ENCODE results near the gene CCN5.

The CCN5 gene

DNA sequence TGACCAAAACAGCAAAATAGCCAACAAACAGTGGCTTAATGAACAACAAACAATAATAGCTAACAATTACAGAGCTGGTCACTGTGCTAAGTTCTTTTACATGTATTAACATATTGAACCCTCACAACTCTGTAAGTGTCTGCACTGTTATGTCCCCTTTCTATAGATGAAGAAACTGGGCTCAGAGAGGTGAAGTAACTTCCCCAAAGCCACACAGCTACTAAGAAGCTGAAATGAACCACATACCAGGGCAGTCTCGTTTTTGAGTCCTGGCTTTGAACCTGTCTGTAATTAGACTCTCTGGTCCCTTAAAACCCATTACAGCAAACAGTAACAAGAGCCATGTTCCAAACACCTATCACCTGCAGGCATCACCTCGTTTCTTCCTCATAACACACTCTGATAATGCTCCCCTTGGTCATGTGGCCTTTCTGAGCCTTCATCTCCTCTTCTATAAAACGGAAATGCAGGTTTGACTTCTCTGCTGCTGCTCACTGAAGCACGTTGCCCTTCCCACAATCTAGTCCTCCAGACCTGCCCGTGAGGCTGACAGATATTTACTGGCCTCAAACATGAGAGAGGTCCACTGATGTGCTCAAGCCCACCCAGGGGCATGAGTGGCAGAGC, 53.8 kb downstream of the CCN5 start:
- Histone ChIP-seq H3K4me3 (ENCODE audit: low read length) (no peak overlapping the region), H3K36me3 (ENCODE audit: insufficient read depth, low read length) (no peaks in the 10 kb centered on the region), H2AFZ (ENCODE audit: low read depth, low read length) (no peak overlapping the region), H3K4me1 (ENCODE audit: insufficient read depth, low read length) (no peaks in the 10 kb centered on the region), H3K27me3 (ENCODE audit: insufficient read depth, low read length) (no peaks in the 10 kb centered on the region), H3K9me3 (ENCODE audit: low read length) (no peaks in the 10 kb centered on the region)

DNA sequence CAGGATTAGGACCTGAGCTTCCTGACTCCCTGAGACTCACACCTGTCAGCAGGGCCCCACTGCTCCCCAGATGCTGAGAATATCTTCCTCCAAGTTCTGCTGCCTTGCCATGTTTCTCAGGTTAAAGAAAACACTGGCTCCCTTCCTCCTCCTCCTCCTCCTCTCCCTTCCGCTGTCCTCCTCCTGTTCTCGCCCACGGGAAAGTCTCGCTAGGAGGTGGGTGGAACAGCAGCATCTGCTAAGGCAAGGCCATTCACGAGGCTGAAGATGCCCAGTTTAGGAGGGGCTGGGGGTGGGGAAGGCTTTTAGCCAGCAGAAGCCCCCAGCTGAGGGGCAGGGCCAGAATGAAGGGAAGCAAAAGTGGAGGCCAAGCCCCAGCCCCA, 54.3 kb downstream of the CCN5 start:
- H3K4me3 ChIP-seq (ENCODE audit: low read length) = no peak overlapping the region
- H3K27me3 ChIP-seq (ENCODE audit: insufficient read depth, low read length) = no peaks in the 10 kb centered on the region
- no peaks in the 10 kb centered on the region for H3K4me1 ChIP-seq (ENCODE audit: insufficient read depth, low read length)
- no peak overlapping the region for H2AFZ ChIP-seq (ENCODE audit: low read depth, low read length)
- no peaks in the 10 kb centered on the region for H3K9me3 ChIP-seq (ENCODE audit: low read length)
- no peaks in the 10 kb centered on the region for H3K36me3 ChIP-seq (ENCODE audit: insufficient read depth, low read length)

DNA sequence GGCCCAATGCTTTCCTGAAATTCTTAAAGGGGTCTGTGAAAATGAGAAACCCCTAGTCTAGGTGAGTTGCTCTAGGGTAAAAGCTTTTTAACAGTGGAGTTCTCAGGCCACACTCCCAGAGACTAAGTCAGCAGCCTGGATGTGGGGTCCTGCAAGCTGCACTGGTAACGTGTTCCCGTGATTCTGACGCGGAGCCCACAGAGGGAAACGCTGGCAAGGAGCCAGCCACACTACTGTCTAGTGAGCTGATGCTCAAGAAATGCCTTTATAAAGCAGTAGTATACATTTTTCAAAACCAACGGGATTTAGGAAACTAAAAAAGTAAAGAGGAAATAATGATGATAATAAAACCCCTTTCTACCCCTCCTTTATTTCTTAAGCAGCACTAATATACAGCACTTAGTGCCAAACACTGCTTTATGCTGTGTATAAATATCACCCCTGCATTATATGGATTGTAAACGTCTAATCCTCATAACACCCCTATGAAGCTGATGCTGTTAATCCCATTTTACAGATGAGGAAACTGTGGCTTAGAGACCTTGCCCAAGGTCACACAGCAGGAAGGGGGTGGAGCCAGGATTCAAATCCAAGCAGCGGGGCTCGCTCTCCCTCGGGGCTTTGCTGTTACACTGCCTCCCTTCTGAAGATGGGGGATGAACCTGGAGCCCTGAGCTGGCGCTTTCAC, 55.5 kb downstream of the CCN5 start:
- Histone ChIP-seq H3K4me3 (ENCODE audit: low read length) (no peak overlapping the region), H3K4me1 (ENCODE audit: insufficient read depth, low read length) (no peaks in the 10 kb centered on the region), H3K27me3 (ENCODE audit: insufficient read depth, low read length) (no peaks in the 10 kb centered on the region), H3K36me3 (ENCODE audit: insufficient read depth, low read length) (no peaks in the 10 kb centered on the region), H2AFZ (ENCODE audit: low read depth, low read length) (no peak overlapping the region), H3K9me3 (ENCODE audit: low read length) (no peaks in the 10 kb centered on the region)

DNA sequence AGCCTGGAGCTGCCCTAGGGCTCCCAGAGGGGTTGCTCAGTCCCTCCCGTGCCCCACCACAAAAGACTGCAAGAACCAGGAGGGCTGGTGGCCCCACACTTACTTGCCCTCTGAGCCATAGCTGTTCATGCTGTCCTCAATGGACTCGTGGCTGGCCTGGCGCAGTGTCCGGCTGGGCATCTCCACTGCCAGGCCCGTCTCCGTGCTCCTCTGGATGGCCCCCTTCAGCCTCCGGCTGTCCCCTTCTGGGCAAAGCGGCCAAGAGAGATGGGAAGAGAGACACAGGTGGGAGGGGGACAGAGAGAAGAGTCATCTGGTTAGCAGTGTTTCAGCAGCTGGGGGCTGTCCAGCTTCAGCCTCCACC, 56.0 kb downstream of the CCN5 start:
- H3K9me3 ChIP-seq (ENCODE audit: low read length) = no peaks in the 10 kb centered on the region
- no peaks in the 10 kb centered on the region for H3K27me3 ChIP-seq (ENCODE audit: insufficient read depth, low read length)
- no peaks in the 10 kb centered on the region for H3K4me1 ChIP-seq (ENCODE audit: insufficient read depth, low read length)
- H2AFZ ChIP-seq (ENCODE audit: low read depth, low read length) = no peak overlapping the region
- H3K36me3 ChIP-seq (ENCODE audit: insufficient read depth, low read length) = no peaks in the 10 kb centered on the region
- H3K4me3 ChIP-seq (ENCODE audit: low read length) = no peak overlapping the region

DNA sequence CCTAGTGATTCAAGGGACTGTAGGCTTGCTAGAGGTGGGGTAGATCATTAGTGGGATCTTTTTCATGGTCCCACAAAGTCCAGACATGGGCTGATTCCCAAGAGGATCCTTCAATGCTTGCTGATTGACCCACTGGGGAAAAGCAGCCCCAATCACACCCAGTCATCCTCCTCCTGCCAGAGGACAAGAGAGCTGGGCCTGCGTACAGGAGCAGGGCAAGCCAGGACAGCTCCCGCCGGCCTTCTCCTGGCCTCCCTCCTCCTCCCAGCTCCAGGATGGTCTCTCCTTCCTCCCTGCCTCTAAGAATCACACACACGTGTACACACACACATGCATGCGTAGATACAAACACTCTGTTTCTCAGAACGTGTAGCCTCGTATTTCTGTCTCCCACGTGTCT, 57.5 kb downstream of the CCN5 start:
- no peaks in the 10 kb centered on the region for H3K27me3 ChIP-seq (ENCODE audit: insufficient read depth, low read length)
- H3K4me1 ChIP-seq (ENCODE audit: insufficient read depth, low read length) = no peaks in the 10 kb centered on the region

DNA sequence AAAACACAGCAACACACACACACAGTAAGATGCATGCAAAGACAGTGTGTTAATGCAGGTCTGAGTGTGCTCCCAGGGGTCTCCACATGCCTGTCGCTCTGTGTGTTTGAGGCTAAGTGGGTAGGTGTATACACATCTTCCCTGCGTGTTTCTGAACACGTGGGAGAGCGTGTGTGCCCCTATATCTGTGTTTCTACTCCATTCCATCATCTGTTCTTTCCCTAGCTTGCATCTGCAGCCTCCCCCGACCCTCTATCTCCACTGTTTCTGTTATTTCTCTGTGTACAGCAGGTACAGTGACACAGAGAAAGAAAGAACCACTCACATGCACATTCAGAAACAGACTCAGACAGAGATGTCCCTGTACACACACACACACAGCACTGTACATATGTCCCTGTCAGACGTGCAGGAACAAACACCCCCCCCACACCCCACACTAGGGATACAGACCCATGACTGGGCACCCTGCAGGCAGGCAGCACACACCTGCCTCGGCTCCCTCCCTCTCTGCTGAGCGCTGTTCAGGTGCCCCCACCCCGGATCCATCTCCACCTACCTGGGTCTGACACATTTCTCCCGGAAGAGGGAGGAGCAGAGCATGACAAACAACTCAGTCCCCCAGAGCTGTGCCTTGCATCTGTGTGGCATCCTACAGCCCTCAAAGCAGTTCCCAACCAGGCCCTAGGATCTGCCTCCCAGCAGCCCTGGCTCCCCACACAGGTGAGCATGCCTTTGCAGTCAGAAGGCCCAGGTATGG, 58.1 kb downstream of the CCN5 start:
- Histone ChIP-seq H2AFZ (ENCODE audit: low read depth, low read length) (no peak overlapping the region), H3K4me1 (ENCODE audit: insufficient read depth, low read length) (no peaks in the 10 kb centered on the region), H3K4me3 (ENCODE audit: low read length) (no peak overlapping the region), H3K27me3 (ENCODE audit: insufficient read depth, low read length) (no peaks in the 10 kb centered on the region), H3K9me3 (ENCODE audit: low read length) (no peaks in the 10 kb centered on the region), H3K36me3 (ENCODE audit: insufficient read depth, low read length) (no peaks in the 10 kb centered on the region)

More for the DNA sequence above, 57.5 kb downstream of the CCN5 start:
- Histone ChIP-seq H3K4me3 (ENCODE audit: low read length) (no peak overlapping the region), H3K36me3 (ENCODE audit: insufficient read depth, low read length) (no peaks in the 10 kb centered on the region), H2AFZ (ENCODE audit: low read depth, low read length) (no peak overlapping the region), H3K9me3 (ENCODE audit: low read length) (no peaks in the 10 kb centered on the region)

DNA sequence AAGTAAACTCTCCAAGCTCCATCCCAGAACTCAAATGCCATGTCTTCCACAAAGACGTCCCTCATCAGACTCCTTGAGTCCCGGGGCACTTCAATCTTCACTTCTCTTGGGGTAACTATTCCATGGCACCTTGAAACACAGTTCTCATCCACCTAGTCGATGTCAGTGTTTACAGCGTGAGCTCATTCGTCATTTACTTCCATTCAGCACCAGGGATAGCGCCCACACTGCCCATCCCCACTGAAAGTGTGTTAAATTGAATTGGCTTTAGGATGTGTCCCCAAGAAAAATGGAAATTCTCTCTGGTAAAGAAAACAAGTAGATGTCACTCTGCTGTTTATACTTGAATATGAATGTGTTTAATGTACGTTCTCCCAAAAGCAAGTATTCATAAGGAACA, 61.8 kb downstream of the CCN5 start:
- Histone ChIP-seq H3K36me3 (ENCODE audit: insufficient read depth, low read length) (no peaks in the 10 kb centered on the region), H2AFZ (ENCODE audit: low read depth, low read length) (no peak overlapping the region), H3K4me3 (ENCODE audit: low read length) (no peak overlapping the region), H3K4me1 (ENCODE audit: insufficient read depth, low read length) (no peaks in the 10 kb centered on the region), H3K27me3 (ENCODE audit: insufficient read depth, low read length) (no peaks in the 10 kb centered on the region), H3K9me3 (ENCODE audit: low read length) (no peaks in the 10 kb centered on the region)
